HG03108 (cell line): ENCODE measurements around the gene PLET1.

Source experiments
- ATAC-seq: cut with Tn5 transposase; IDR thresholded peaks from one replicate; pipeline ENCODE4 v1.9.1; 2021; ENCODE audit warnings: moderate library complexity; ENCODE audit not compliant: unreplicated experiment

Gene PLET1

GRCh38 chr11:112285841-112286311, 25.2 kb upstream of the PLET1 start:
- no peak for ATAC-seq

GRCh38 chr11:112281726-112282125, 21.1 kb upstream of the PLET1 start:
- ATAC-seq, result no peak

- ATAC-seq, result no peak
These were observed 19.8 kb upstream of the PLET1 start for GRCh38 chr11:112280268-112281126.

- no peak for ATAC-seq
These were observed 19.2 kb upstream of the PLET1 start for GRCh38 chr11:112279901-112280267.

- ATAC-seq, result no peak
These were observed 18.1 kb upstream of the PLET1 start for GRCh38 chr11:112278803-112279202.

GRCh38 chr11:112277941-112278340, 17.3 kb upstream of the PLET1 start:
- ATAC-seq, result no peak

GRCh38 chr11:112277029-112277428, 16.4 kb upstream of the PLET1 start:
- ATAC-seq, result no peak

- no peak for ATAC-seq
These were observed 13.5 kb upstream of the PLET1 start for GRCh38 chr11:112274007-112274783.

GRCh38 chr11:112273066-112273465, 12.4 kb upstream of the PLET1 start:
- ATAC-seq, result no peak

GRCh38 chr11:112271242-112271641, 10.6 kb upstream of the PLET1 start:
- no peak for ATAC-seq

GRCh38 chr11:112270551-112271180, 10.0 kb upstream of the PLET1 start:
- ATAC-seq, result no peak

- no peak for ATAC-seq
These were observed 8.5 kb upstream of the PLET1 start for GRCh38 chr11:112269139-112269538.

- ATAC-seq, result no peak
These were observed 7.7 kb upstream of the PLET1 start for GRCh38 chr11:112268406-112268805.

GRCh38 chr11:112267188-112267591, 6.5 kb upstream of the PLET1 start:
- ATAC-seq, result no peak

- ATAC-seq, result no peak
These were observed 5.7 kb upstream of the PLET1 start for GRCh38 chr11:112266410-112266778.

GRCh38 chr11:112265659-112266409, 5.2 kb upstream of the PLET1 start:
- no peak for ATAC-seq

- ATAC-seq, result no peak
These were observed 5.5 kb downstream of the PLET1 start for GRCh38 chr11:112255067-112255720.

- no peak for ATAC-seq
These were observed 6.9 kb downstream of the PLET1 start for GRCh38 chr11:112253605-112254242.

- ATAC-seq, result no peak
These were observed 10.6 kb downstream of the PLET1 start for GRCh38 chr11:112249871-112250610.
